SK-N-SH (cell line): ENCODE results near the gene NPC1L1.

ENCODE experiments used
- CHD2 ChIP-seq: fragments of 150-350 bp; IDR thresholded peaks from 2 replicates; pipeline ENCODE4 v1.6.1; 2018; ENCODE audit warnings: low read length; ENCODE audit not compliant: partially characterized antibody
- CTCF ChIP-seq: fragments of 200-600 bp; sonication (generic); IDR thresholded peaks from 2 replicates; pipeline ENCODE4 v1.6.1; 2017; ENCODE audit warnings: antibody characterized with exemption, mild to moderate bottlenecking, moderate library complexity
- EP300 ChIP-seq, 2 experiments: IDR thresholded peaks; 2 replicates each; pipeline versions ENCODE4 v1.4.0 to v1.6.1; 2012; ENCODE audit warnings: borderline replicate concordance in 1 of 2, low read depth in 1 of 2, low read length in 1 of 2
- EZH2phosphoT487 ChIP-seq: fragments of 200-600 bp; sonication (generic); IDR thresholded peaks from 2 replicates; pipeline ENCODE4 v1.6.1; 2017; ENCODE audit warnings: low read depth, mixed run types, mild to moderate bottlenecking, antibody characterized with exemption, moderate library complexity, borderline replicate concordance
- FOXJ3 ChIP-seq: sonication (generic); formaldehyde crosslinking; IDR thresholded peaks from 2 replicates; pipeline ENCODE4 v1.5.1; 2020; ENCODE audit warnings: mild to moderate bottlenecking, missing genetic modification reagents
- MAX ChIP-seq: IDR thresholded peaks from 2 replicates; pipeline ENCODE4 v1.4.0; 2012; ENCODE audit warnings: low read depth
- MXI1 ChIP-seq: IDR thresholded peaks from 2 replicates; pipeline ENCODE4 v1.6.1; 2012; ENCODE audit warnings: mild to moderate bottlenecking, low read depth, low read length, improper control_type of control experiment
- NRF1 ChIP-seq: IDR thresholded peaks from 2 replicates; pipeline ENCODE4 v1.6.1; 2012; ENCODE audit warnings: low read depth, mild to moderate bottlenecking, low read length
- RCOR1 ChIP-seq: fragments of 150-350 bp; IDR thresholded peaks from 2 replicates; pipeline ENCODE4 v1.6.1; 2017; ENCODE audit warnings: antibody characterized with exemption, low read length
- RFX5 ChIP-seq: IDR thresholded peaks from 2 replicates; pipeline ENCODE4 v1.6.1; 2012; ENCODE audit warnings: mild to moderate bottlenecking, improper control_type of control experiment, low read length
- RXRA ChIP-seq: IDR thresholded peaks from 2 replicates; pipeline ENCODE4 v1.4.0; 2012; ENCODE audit warnings: low read depth, mild to moderate bottlenecking, borderline replicate concordance
- TEAD4 ChIP-seq: IDR thresholded peaks from 2 replicates; pipeline ENCODE4 v1.4.0; 2012; ENCODE audit warnings: mild to moderate bottlenecking, borderline replicate concordance; ENCODE audit not compliant: insufficient read depth

DNA sequence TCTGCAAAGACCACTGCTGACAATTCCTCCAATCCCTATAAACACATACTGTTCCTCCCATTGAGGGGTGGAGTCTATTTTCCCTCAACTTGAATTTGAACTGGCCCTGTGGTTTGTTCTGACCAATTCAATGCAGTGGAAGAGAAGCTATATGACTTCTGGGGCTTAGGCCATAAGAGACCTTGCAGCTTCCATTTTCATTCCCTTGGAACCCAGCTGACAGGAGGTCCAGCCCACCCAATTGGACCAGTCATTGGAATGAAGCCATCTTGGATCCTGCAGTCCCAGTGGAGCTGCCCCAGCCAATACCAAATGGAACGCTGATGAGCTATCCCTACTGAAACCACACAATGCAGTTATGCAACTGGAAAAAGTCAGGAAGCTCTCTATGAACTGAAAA, 49.8 kb upstream of the NPC1L1 start:
- TF ChIP-seq TEAD4 = no peak
- TF ChIP-seq MAX = no peak
- TF ChIP-seq CTCF = no peak
- TF ChIP-seq EP300 (IDR thresholded peaks at IDR 0.05; ENCODE audit: borderline replicate concordance in 1 of 2, low read depth in 1 of 2, low read length in 1 of 2) = no peak
- TF ChIP-seq NRF1 = no peak
- TF ChIP-seq FOXJ3 (CRISPR knock-in tag) = no peak
- no peak for TF ChIP-seq MXI1
- TF ChIP-seq RFX5 = no peak
- no peak for TF ChIP-seq RXRA
- TF ChIP-seq EZH2phosphoT487 = no peak
- no peak for TF ChIP-seq RCOR1
- TF ChIP-seq CHD2 = no peak
